Choroid plexus epithelial cell (primary cell): Measurements from ENCODE around the gene GPR137B.

Experiments
- DNase-seq: peaks from one replicate; pipeline ENCODE4 v3.0.0-alpha.2; 2010; ENCODE audit warnings: low read depth
- H3K4me3 ChIP-seq: 2 replicates; pipeline ENCODE4 v1.5.1; 2011; ENCODE audit warnings: low read depth, mild to moderate bottlenecking, control low read depth, low read length, moderate library complexity
- TF ChIP-seq, protein P1 (sequence below): conservative IDR thresholded peaks from 2 replicates; pipeline ENCODE4 v1.5.1; 2011; ENCODE audit warnings: low read depth, mild to moderate bottlenecking, control low read depth, inconsistent platforms, low read length, moderate library complexity

Gene GPR137B

DNA sequence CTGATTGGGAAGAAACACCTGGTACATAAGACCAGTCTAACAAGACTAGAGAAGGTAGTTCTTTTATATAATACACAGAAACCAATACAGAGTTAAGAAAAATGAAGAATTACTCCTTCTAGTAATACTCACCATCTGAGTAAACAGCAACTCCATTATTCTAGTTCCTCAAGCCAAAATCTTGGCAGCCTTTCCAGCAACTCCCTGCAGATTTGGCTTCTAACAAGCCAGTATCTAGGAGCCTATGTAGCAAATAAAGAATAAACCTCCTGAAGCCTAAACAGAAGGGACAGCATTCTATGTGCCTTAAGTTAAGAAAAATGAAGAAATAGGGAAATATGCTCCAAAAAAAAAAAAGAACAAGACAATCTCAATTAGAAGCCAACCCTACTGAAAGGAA is 114.9 kb downstream of the GPR137B start:
- no peak overlapping the region for H3K4me3 ChIP-seq
- TF ChIP-seq, protein P1, sequence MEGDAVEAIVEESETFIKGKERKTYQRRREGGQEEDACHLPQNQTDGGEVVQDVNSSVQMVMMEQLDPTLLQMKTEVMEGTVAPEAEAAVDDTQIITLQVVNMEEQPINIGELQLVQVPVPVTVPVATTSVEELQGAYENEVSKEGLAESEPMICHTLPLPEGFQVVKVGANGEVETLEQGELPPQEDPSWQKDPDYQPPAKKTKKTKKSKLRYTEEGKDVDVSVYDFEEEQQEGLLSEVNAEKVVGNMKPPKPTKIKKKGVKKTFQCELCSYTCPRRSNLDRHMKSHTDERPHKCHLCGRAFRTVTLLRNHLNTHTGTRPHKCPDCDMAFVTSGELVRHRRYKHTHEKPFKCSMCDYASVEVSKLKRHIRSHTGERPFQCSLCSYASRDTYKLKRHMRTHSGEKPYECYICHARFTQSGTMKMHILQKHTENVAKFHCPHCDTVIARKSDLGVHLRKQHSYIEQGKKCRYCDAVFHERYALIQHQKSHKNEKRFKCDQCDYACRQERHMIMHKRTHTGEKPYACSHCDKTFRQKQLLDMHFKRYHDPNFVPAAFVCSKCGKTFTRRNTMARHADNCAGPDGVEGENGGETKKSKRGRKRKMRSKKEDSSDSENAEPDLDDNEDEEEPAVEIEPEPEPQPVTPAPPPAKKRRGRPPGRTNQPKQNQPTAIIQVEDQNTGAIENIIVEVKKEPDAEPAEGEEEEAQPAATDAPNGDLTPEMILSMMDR = no peak
- peak; percentile 2 for DNase-seq

DNA sequence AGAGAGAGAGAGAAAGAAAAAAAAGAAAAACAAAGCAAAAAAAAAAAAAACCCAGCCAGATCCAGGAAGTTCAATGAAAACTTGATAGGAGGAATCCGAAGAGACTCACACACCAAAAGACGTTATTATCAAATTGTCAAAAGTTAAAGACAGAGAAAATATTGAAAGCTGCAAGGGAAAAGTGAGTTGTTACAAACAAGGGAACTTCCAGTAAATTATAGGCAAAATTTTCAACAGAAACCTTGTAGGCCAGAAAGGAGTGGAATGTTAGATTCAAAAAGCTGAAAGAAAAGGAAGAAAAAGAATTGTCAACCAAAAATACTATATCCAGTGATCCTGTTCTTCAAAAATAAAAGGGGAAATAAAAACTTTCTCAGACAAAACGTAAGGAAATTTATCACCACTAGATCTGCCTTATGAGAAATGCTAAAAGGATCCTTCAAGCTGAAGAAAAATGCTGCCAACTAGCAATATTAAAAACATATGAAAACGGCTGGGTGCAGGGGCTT is 115.8 kb downstream of the GPR137B start:
- TF ChIP-seq, protein P1 = no peak
- H3K4me3 ChIP-seq = no peak overlapping the region
- no peak for DNase-seq
